Measurements from ENCODE around the gene TTLL5. TPM values are rescaled to one million over a fixed set of nuclear protein-coding genes. Genes with fewer than 3 reads are reported as not detected.

TTLL5 gene
- polyA plus RNA-seq, 3 donors = 4.2 to 7.2 (median 4.7) TPM

DNA sequence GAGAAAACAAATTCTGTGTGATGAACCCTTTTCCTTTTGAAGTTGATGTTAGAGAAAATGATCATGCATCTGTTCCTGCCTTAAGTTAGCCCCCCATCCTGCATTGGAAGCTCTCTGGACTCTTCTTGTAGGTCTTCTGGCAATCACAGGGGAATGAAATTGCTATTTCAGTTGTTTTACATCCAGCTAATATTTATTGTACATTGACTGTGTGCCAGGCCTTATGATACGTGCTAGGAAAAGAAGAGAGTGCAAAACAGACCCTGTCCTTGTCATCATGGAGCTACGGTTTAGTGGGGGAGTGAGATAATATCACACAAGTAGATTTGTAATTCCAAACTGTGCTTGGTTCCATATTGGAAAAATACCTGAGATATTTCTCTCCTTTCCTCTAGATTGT, 202.2 kb downstream of the TTLL5 start:
- Histone ChIP-seq H3K4me2 (replicated peaks; ENCODE audit: extremely low read depth, low read length, poor library complexity, severe bottlenecking) (no peak overlapping the region), H3K9ac (ENCODE audit: insufficient read depth, low read length, poor library complexity, severe bottlenecking) (no peak overlapping the region), H3K27me3 (ENCODE audit: control insufficient read depth in 2 of 2, insufficient read depth in 2 of 2, low read length in 2 of 2) (no peaks in the 10 kb centered on the region), H3K79me2 (ENCODE audit: insufficient read depth, low read length) (no peaks in the 10 kb centered on the region), H3K4me1 (ENCODE audit: control insufficient read depth in 1 of 2, insufficient read depth in 2 of 2, low read length in 2 of 2) (no peaks in the 10 kb centered on the region), H2AFZ (ENCODE audit: insufficient read depth, low read depth, low read length, poor library complexity, severe bottlenecking) (no peak overlapping the region), H3K36me3 (replicated peaks in 1 of 2; ENCODE audit: control insufficient read depth in 1 of 2, insufficient read depth in 2 of 2, low read length in 2 of 2) (no peaks in the 10 kb centered on the region), H4K20me1 (ENCODE audit: insufficient read depth, low read length) (no peaks in the 10 kb centered on the region), H3K27ac (ENCODE audit: low read depth in 1 of 2, low read length in 2 of 2) (no peak overlapping the region), H3K9me3 (replicated peaks in 1 of 2; ENCODE audit: control insufficient read depth in 1 of 2, insufficient read depth in 1 of 2, low read length in 2 of 2) (no peaks in the 10 kb centered on the region), H3K4me3 (replicated peaks in 1 of 3; ENCODE audit: low read depth in 2 of 3, low read length in 3 of 3) (no peak overlapping the region)
- Mint-ChIP-seq H3K9me3 (no peaks in the 10 kb centered on the region), H3K4me3 (no peak overlapping the region), H3K4me1 (no peaks in the 10 kb centered on the region), H3K27ac (no peak overlapping the region), H3K27me3 (ENCODE audit: low read depth in 3 of 3) (peaks cover 0 to 1% (median 0%) of the 10 kb centered on the region in 3 donors), H3K36me3 (peaks cover 17 to 21% of the 10 kb centered on the region in 2 donors)
- DNase-seq = no peak
- intact Hi-C loops (cut with micrococcal nuclease) = no loop called here
- WGBS (ENCODE audit: insufficient coverage) = no CpG with 5 or more reads among the region's 2 CpGs
- TF ChIP-seq, protein P1, sequence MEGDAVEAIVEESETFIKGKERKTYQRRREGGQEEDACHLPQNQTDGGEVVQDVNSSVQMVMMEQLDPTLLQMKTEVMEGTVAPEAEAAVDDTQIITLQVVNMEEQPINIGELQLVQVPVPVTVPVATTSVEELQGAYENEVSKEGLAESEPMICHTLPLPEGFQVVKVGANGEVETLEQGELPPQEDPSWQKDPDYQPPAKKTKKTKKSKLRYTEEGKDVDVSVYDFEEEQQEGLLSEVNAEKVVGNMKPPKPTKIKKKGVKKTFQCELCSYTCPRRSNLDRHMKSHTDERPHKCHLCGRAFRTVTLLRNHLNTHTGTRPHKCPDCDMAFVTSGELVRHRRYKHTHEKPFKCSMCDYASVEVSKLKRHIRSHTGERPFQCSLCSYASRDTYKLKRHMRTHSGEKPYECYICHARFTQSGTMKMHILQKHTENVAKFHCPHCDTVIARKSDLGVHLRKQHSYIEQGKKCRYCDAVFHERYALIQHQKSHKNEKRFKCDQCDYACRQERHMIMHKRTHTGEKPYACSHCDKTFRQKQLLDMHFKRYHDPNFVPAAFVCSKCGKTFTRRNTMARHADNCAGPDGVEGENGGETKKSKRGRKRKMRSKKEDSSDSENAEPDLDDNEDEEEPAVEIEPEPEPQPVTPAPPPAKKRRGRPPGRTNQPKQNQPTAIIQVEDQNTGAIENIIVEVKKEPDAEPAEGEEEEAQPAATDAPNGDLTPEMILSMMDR (IDR thresholded peaks at IDR 0.05) = no peak

- Histone ChIP-seq H3K27ac (ENCODE audit: low read depth in 1 of 2, low read length in 2 of 2) (no peak overlapping the region), H3K27me3 (ENCODE audit: control insufficient read depth in 2 of 2, insufficient read depth in 2 of 2, low read length in 2 of 2) (no peaks in the 10 kb centered on the region), H3K79me2 (ENCODE audit: insufficient read depth, low read length) (no peaks in the 10 kb centered on the region), H3K9ac (ENCODE audit: insufficient read depth, low read length, poor library complexity, severe bottlenecking) (no peak overlapping the region), H3K4me3 (replicated peaks in 1 of 3; ENCODE audit: low read depth in 2 of 3, low read length in 3 of 3) (no peak overlapping the region), H3K36me3 (replicated peaks in 1 of 2; ENCODE audit: control insufficient read depth in 1 of 2, insufficient read depth in 2 of 2, low read length in 2 of 2) (no peaks in the 10 kb centered on the region), H3K4me1 (ENCODE audit: control insufficient read depth in 1 of 2, insufficient read depth in 2 of 2, low read length in 2 of 2) (no peaks in the 10 kb centered on the region), H2AFZ (ENCODE audit: insufficient read depth, low read depth, low read length, poor library complexity, severe bottlenecking) (no peak overlapping the region), H3K4me2 (replicated peaks; ENCODE audit: extremely low read depth, low read length, poor library complexity, severe bottlenecking) (no peak overlapping the region), H4K20me1 (ENCODE audit: insufficient read depth, low read length) (no peaks in the 10 kb centered on the region), H3K9me3 (replicated peaks in 1 of 2; ENCODE audit: control insufficient read depth in 1 of 2, insufficient read depth in 1 of 2, low read length in 2 of 2) (no peaks in the 10 kb centered on the region)
- Mint-ChIP-seq H3K36me3 (peaks cover 21 to 29% of the 10 kb centered on the region in 2 donors), H3K9me3 (no peaks in the 10 kb centered on the region), H3K27ac (no peak overlapping the region), H3K4me3 (no peak overlapping the region), H3K27me3 (ENCODE audit: low read depth in 3 of 3) (peaks cover 0 to 1% (median 0%) of the 10 kb centered on the region in 3 donors), H3K4me1 (no peaks in the 10 kb centered on the region)
- DNase-seq = no peak
- no CpG with 5 or more reads among the region's 2 CpGs for WGBS (ENCODE audit: insufficient coverage)
- TF ChIP-seq, protein P1 (IDR thresholded peaks at IDR 0.05) = no peak
- intact Hi-C loops (cut with micrococcal nuclease) = no loop called here
Observed at GRCh38 chr14:75864352-75864751, 203.3 kb downstream of the TTLL5 start.

All from CD14-positive monocyte (primary cell).